HEK293T (cell line): ENCODE data around the gene TRPM2.
"Not testable (repeated sequence)": the region's sequence is repeated elsewhere in the genome, so short reads cannot be mapped to it uniquely, and the experiment has no call there.

Experiments used
- CTCF ChIA-PET: fragments of 350-600 bp; formaldehyde crosslinking; extraction: SDS; loops from one replicate; lab custom pipeline; 2021; ENCODE audit warnings: antibody characterized with exemption, inconsistent platforms; lab: Yijun Ruan, JAX
- POLR2A ChIA-PET: fragments of 350-600 bp; formaldehyde crosslinking; extraction: SDS; loops from one replicate; lab custom pipeline; 2020; ENCODE audit warnings: antibody characterized with exemption, inconsistent platforms; lab: Yijun Ruan, JAX
- DNase-seq: peaks from one replicate; pipeline ENCODE4 v3.0.0; 2012; ENCODE audit warnings: mixed read lengths; ENCODE audit errors: extremely low spot score
- ARNT ChIP-seq: fragments of 450-650 bp; IDR thresholded peaks from 2 replicates; pipeline ENCODE4 v1.6.1; 2017; ENCODE audit warnings: mild to moderate bottlenecking
- BHLHE40 ChIP-seq: fragments of 450-650 bp; IDR thresholded peaks from 2 replicates; pipeline ENCODE4 v1.6.1; 2016; ENCODE audit warnings: mild to moderate bottlenecking, moderate library complexity, borderline replicate concordance
- CTBP1 ChIP-seq: fragments of 450-650 bp; IDR thresholded peaks from 2 replicates; pipeline ENCODE4 v1.6.1; 2016; ENCODE audit warnings: borderline replicate concordance
- ELF4 ChIP-seq: fragments of 450-650 bp; IDR thresholded peaks from 2 replicates; pipeline ENCODE4 v1.6.1; 2017; ENCODE audit warnings: antibody characterized with exemption
- FOXA1 ChIP-seq: fragments of 450-650 bp; IDR thresholded peaks from 2 replicates; pipeline ENCODE4 v1.6.1; 2016; ENCODE audit warnings: mild to moderate bottlenecking
- FOXK2 ChIP-seq: fragments of 450-650 bp; IDR thresholded peaks from 2 replicates; pipeline ENCODE4 v1.6.1; 2016; ENCODE audit warnings: mild to moderate bottlenecking
- FOXM1 ChIP-seq: fragments of 450-650 bp; IDR thresholded peaks from 2 replicates; pipeline ENCODE4 v1.6.1; 2017; ENCODE audit warnings: mild to moderate bottlenecking, borderline replicate concordance
- HDGF ChIP-seq: fragments of 450-650 bp; IDR thresholded peaks from 2 replicates; pipeline ENCODE4 v1.6.1; 2017; ENCODE audit warnings: antibody characterized with exemption, borderline replicate concordance
- L3MBTL2 ChIP-seq: fragments of 450-650 bp; conservative IDR thresholded peaks from 2 replicates; pipeline ENCODE4 v1.6.1; 2016; ENCODE audit warnings: mild to moderate bottlenecking
- LEF1 ChIP-seq: fragments of 450-650 bp; IDR thresholded peaks from 2 replicates; pipeline ENCODE4 v1.6.1; 2017; ENCODE audit warnings: mild to moderate bottlenecking, borderline replicate concordance
- NFRKB ChIP-seq: fragments of 450-650 bp; IDR thresholded peaks from 2 replicates; pipeline ENCODE4 v1.6.1; 2016; ENCODE audit warnings: mild to moderate bottlenecking, moderate library complexity
- PKNOX1 ChIP-seq: fragments of 450-650 bp; IDR thresholded peaks from 2 replicates; pipeline ENCODE4 v1.6.1; 2016
- SP1 ChIP-seq: fragments of 450-650 bp; IDR thresholded peaks from 2 replicates; pipeline ENCODE4 v1.6.1; 2017
- SUZ12 ChIP-seq: fragments of 450-650 bp; IDR thresholded peaks from 2 replicates; pipeline ENCODE4 v1.6.1; 2016; ENCODE audit warnings: mild to moderate bottlenecking
- TARDBP ChIP-seq: fragments of 450-650 bp; IDR thresholded peaks from 2 replicates; pipeline ENCODE4 v1.6.1; 2016
- ZNF384 ChIP-seq: fragments of 450-650 bp; IDR thresholded peaks from 2 replicates; pipeline ENCODE4 v1.6.1; 2016

Gene TRPM2

GRCh38 chr21:44477712-44478111 lies 124.3 kb downstream of the TRPM2 start:
- CTCF ChIA-PET: no interaction called here
- no peak for TF ChIP-seq FOXK2
- TF ChIP-seq L3MBTL2: no peak
- no peak for TF ChIP-seq BHLHE40
- TF ChIP-seq HDGF: no peak
- TF ChIP-seq FOXM1: no peak
- no peak for TF ChIP-seq CTBP1
- TF ChIP-seq ZNF384: no peak
- no peak for TF ChIP-seq ELF4
- TF ChIP-seq ARNT: no peak
- no peak for TF ChIP-seq NFRKB
- no peak for TF ChIP-seq SP1
- TF ChIP-seq LEF1: no peak
- no peak for TF ChIP-seq SUZ12
- TF ChIP-seq TARDBP: no peak
- TF ChIP-seq FOXA1: no peak
- TF ChIP-seq PKNOX1: no peak
- POLR2A ChIA-PET: no interaction called here
- DNase-seq: no peak

GRCh38 chr21:44478124-44478800 lies 124.8 kb downstream of the TRPM2 start:
- TF ChIP-seq SP1: no peak
- TF ChIP-seq HDGF: no peak
- TF ChIP-seq L3MBTL2: no peak
- no peak for TF ChIP-seq BHLHE40
- no peak for TF ChIP-seq ARNT
- TF ChIP-seq PKNOX1: no peak
- no peak for TF ChIP-seq NFRKB
- no peak for TF ChIP-seq ZNF384
- no peak for TF ChIP-seq TARDBP
- TF ChIP-seq FOXM1: no peak
- no peak for TF ChIP-seq FOXK2
- no peak for TF ChIP-seq ELF4
- no peak for TF ChIP-seq SUZ12
- TF ChIP-seq FOXA1: no peak
- no peak for TF ChIP-seq LEF1
- ChIA-PET CTCF (no interaction called here), POLR2A (no interaction called here)
- DNase-seq: no peak

GRCh38 chr21:44478801-44479167 lies 125.4 kb downstream of the TRPM2 start:
- ChIA-PET CTCF (no interaction called here), POLR2A (no interaction called here)
- TF ChIP-seq TARDBP (no peak), SP1 (no peak), FOXM1 (no peak), SUZ12 (no peak), HDGF (no peak), LEF1 (no peak), NFRKB (no peak), ZNF384 (no peak), BHLHE40 (no peak), ELF4 (no peak), CTBP1 (no peak), FOXA1 (no peak), FOXK2 (no peak), L3MBTL2 (no peak)
- no peak for DNase-seq

GRCh38 chr21:44479556-44480199 lies 126.3 kb downstream of the TRPM2 start:
- CTCF ChIA-PET: interaction anchor here (1.2 to 1.3 kb wide), 2 partner anchors 18 to 25 kb away, joined by 3 read pairs; no protein-coding TSS in a partner anchor
- POLR2A ChIA-PET: interaction anchor here (0.5 to 0.8 kb wide), 2 partner anchors 24 to 459 kb away, joined by 3 read pairs; no protein-coding TSS in a partner anchor
- not testable (repeated sequence) for DNase-seq

- POLR2A ChIA-PET: interaction anchor here (0.5 to 0.8 kb wide), 2 partner anchors 24 to 460 kb away, joined by 3 read pairs; no protein-coding TSS in a partner anchor
- CTCF ChIA-PET: interaction anchor here (1.0 to 1.3 kb wide), 3 partner anchors 19 to 30 kb away, joined by 3 read pairs; no protein-coding TSS in a partner anchor
- no peak for DNase-seq
- no peak for TF ChIP-seq NFRKB
- TF ChIP-seq BHLHE40: no peak
- no peak for TF ChIP-seq SUZ12
These were observed 127.0 kb downstream of the TRPM2 start for GRCh38 chr21:44480200-44481053.

- TF ChIP-seq FOXK2: no peak
- no peak for TF ChIP-seq SP1
- TF ChIP-seq BHLHE40: no peak
- TF ChIP-seq NFRKB: no peak
- no peak for TF ChIP-seq ARNT
- no peak for TF ChIP-seq SUZ12
- no peak for TF ChIP-seq TARDBP
- no peak for TF ChIP-seq FOXM1
- no peak for TF ChIP-seq ELF4
- TF ChIP-seq L3MBTL2: no peak
- no peak for TF ChIP-seq ZNF384
- no peak for TF ChIP-seq CTBP1
- TF ChIP-seq LEF1: no peak
- no peak for TF ChIP-seq PKNOX1
- TF ChIP-seq FOXA1: no peak
- TF ChIP-seq HDGF: no peak
- ChIA-PET POLR2A (no interaction called here), CTCF (interaction anchor here (0.6 kb wide), 1 partner anchor 302 kb away, joined by 3 read pairs; no protein-coding TSS in a partner anchor)
- DNase-seq: no peak
These were observed 129.3 kb downstream of the TRPM2 start for GRCh38 chr21:44482581-44483287.
